Caco-2 (cell line): ENCODE data around the gene GCGR. TPM values are rescaled to one million over a fixed set of nuclear protein-coding genes. Genes with fewer than 3 reads are reported as not detected.

Source experiments
- BruUV-seq: library from RNA; stranded (reverse); fragments of 400-500 nt; replicated peaks from 2 replicates; lab custom pipeline; 2021; lab: Mats Ljungman, UMichigan
- CTCF ChIA-PET: fragments of 300-600 bp; sonication (Branson Sonifier 250); formaldehyde crosslinking; loops from one replicate; lab custom pipeline; 2022; ENCODE audit warnings: antibody characterized with exemption; lab: Charles Lee
- POLR2A ChIA-PET: fragments of 300-600 bp; sonication (Branson Sonifier 250); formaldehyde crosslinking; loops from one replicate; lab custom pipeline; 2022; ENCODE audit warnings: antibody characterized with exemption; lab: Charles Lee
- DNase-seq, 2 experiments: peaks; one replicate each; pipeline versions ENCODE4 v3.0.0 to v3.0.0-alpha.2; 2020 to 2022
- H3K27me3 ChIP-seq: replicated peaks from 2 replicates; pipeline ENCODE4 v1.6.0; 2011; ENCODE audit warnings: low read length; ENCODE audit not compliant: control insufficient read depth, insufficient read depth
- H3K36me3 ChIP-seq: 2 replicates; pipeline ENCODE4 v1.5.1; 2011; ENCODE audit warnings: low read length; ENCODE audit not compliant: control insufficient read depth, insufficient read depth
- H3K4me1 ChIP-seq: fragments of 250-450 bp; sonication (Bioruptor Pico); 2 replicates; pipeline ENCODE4 v1.5.1; 2020; ENCODE audit warnings: mild to moderate bottlenecking
- H3K4me3 ChIP-seq: 2 replicates; pipeline ENCODE4 v1.5.1; 2011; ENCODE audit warnings: low read depth, mild to moderate bottlenecking, control low read depth, low read length
- H3K9me3 ChIP-seq: fragments of 250-450 bp; sonication (Bioruptor Pico); 2 replicates; pipeline ENCODE4 v1.5.1; 2020; ENCODE audit warnings: mild to moderate bottlenecking, moderate library complexity
- H3K27ac Mint-ChIP-seq: one replicate; pipeline ENCODE4 v1.8.0; 2022; ENCODE audit warnings: mixed read lengths; ENCODE audit not compliant: unreplicated experiment
- H3K27me3 Mint-ChIP-seq: one replicate; pipeline ENCODE4 v1.8.0; 2022; ENCODE audit warnings: mixed read lengths; ENCODE audit not compliant: insufficient read depth, unreplicated experiment
- H3K36me3 Mint-ChIP-seq: one replicate; pipeline ENCODE4 v1.8.0; 2022; ENCODE audit warnings: mild to moderate bottlenecking, mixed read lengths; ENCODE audit not compliant: insufficient read depth, unreplicated experiment
- H3K4me1 Mint-ChIP-seq: one replicate; pipeline ENCODE4 v1.8.0; 2022; ENCODE audit warnings: low read depth, mixed read lengths; ENCODE audit not compliant: unreplicated experiment
- H3K4me3 Mint-ChIP-seq: one replicate; pipeline ENCODE4 v1.8.0; 2022; ENCODE audit warnings: mild to moderate bottlenecking, moderate library complexity, mixed read lengths; ENCODE audit not compliant: unreplicated experiment
- H3K9me3 Mint-ChIP-seq: one replicate; pipeline ENCODE4 v1.8.0; 2022; ENCODE audit warnings: mixed read lengths; ENCODE audit not compliant: unreplicated experiment
- CTCF ChIP-seq, 2 experiments: fragments of 200-600 bp in 1 of 2; IDR thresholded peaks; 1 replicate in 1 of 2; 2 replicates in 1 of 2; pipeline versions ENCODE4 v1.5.1 to v1.8.0; 2011 to 2022; ENCODE audit warnings: antibody characterized with exemption in 1 of 2, control low read depth in 1 of 2, inconsistent platforms in 1 of 2, low read depth in 1 of 2, low read length in 1 of 2, mild to moderate bottlenecking in 1 of 2, moderate library complexity in 1 of 2; ENCODE audit not compliant: insufficient read depth in 1 of 2, severe bottlenecking in 1 of 2, unreplicated experiment in 1 of 2
- intact Hi-C: fragments of 100-400 bp; cut with micrococcal nuclease; formaldehyde crosslinking; loops from one replicate; pipeline ENCODE4 v1.10.0; 2022; ENCODE audit not compliant: unreplicated experiment
- total RNA-seq: library from RNA; stranded (reverse); gene quantifications from 2 replicates; pipeline ENCODE4 v1.2.3, GENCODE V29; 2022

GCGR gene
- total RNA-seq, 1 experiment from 2014 or later = 1.0 TPM

DNA sequence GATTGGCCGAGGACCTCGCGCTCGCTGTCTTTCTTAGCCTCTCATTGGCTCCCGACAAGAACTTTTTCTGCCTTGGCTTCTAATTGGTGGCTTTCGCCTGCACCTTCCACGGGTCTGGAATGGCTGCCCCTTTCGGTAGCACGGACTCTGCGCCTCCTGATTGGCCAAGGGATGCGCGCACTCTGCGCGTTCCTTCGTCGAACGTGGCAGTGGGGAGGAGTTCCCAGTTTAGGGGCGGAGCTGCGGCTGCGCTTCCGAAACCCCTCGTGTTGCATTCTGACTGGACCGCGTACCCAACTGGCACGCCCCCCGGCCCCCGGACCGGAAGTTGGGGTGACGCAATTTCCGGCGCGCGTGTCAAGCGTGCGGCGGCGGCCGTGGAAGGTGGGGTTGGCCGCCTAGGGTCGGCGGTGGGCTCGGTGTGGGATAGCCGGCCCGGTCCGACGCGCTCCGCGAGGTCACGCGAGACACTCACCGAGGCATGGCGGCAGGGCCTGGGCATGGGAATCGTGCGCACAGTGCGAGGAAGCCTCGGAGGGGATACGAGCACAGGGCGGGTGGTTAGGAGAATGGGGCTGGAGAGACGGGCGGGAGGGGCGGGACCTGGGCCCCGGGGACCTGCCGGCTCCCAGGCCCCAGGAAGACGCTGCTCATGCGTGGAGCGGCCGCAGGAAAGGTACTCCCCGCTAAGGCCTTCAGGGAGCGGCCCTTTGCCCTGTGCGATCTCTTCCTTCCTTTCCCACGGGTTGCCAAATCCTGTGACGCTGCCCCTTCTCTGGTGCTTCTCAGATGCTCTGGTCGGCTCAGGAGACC is 57.0 kb downstream of the GCGR start:
- POLR2A ChIA-PET = interaction anchor here (0.5 to 1.2 kb wide), 9 partner anchors 9 to 494 kb away, joined by 3 to 7 read pairs (median 3); partner anchors contain the start of genes ALYREF, DCXR and MCRIP1
- no peaks in the 10 kb centered on the region for H3K9me3 ChIP-seq
- no peaks in the 10 kb centered on the region for H3K9me3 Mint-ChIP-seq
- no peak for TF ChIP-seq CTCF (IDR thresholded peaks at IDR 0.05; ENCODE audit: insufficient read depth in 1 of 2, low read depth in 1 of 2, low read length in 1 of 2, severe bottlenecking in 1 of 2, unreplicated experiment in 1 of 2)
- peaks cover 18% of the 10 kb centered on the region for H3K4me1 Mint-ChIP-seq
- H3K36me3 Mint-ChIP-seq = peaks cover 98% of the 10 kb centered on the region
- H3K36me3 ChIP-seq = peaks cover 6% of the 10 kb centered on the region
- H3K4me3 Mint-ChIP-seq = peak overlapping the region; percentile 89
- no peaks in the 10 kb centered on the region for H3K27me3 ChIP-seq
- no peaks in the 10 kb centered on the region for H3K27me3 Mint-ChIP-seq
- H3K4me3 ChIP-seq = peak overlapping the region; percentile 61
- CTCF ChIA-PET = interaction anchor here (1.1 kb wide), 1 partner anchor 54 kb away, joined by 4 read pairs; no protein-coding TSS in a partner anchor
- intact Hi-C loops = loop anchor here (1.0 kb wide), 2 partner anchors 11 to 28 kb away; partner anchors contain the start of gene MCRIP1
- peak; percentile 99 to 100 for DNase-seq
- BruUV-seq = TSS peak; percentile 47
- H3K27ac Mint-ChIP-seq = peak overlapping the region; percentile 94
- peaks cover 17% of the 10 kb centered on the region for H3K4me1 ChIP-seq

DNA sequence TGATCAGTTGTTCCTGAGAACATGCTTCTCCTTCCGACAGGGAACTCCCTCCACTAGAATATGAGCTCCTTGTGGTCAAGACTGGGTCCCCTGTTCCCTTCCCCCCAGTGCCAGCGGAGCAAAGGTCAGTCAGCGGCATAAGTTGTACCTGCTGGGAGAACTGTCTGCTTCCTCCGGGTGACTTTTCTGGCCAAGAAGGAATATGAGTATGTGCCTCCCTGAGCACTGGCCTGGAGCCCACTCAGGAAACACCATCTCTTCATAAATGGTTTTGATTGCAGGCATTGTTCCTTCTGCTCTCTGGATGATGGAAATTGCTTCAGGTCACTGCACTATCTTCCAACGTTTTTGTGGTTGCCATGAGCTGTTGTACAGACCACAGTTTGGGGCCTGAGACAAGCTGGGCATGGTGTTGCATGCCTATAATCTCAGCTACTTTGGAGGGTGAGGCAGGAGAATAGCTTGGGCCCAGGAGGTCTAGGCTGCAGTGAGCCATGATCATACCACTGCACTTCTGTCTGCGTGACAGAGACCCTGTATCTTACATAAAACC is 59.2 kb downstream of the GCGR start:
- H3K36me3 Mint-ChIP-seq = peaks cover 98% of the 10 kb centered on the region

More for the DNA sequence above, 59.2 kb downstream of the GCGR start:
- Mint-ChIP-seq H3K4me1 (peaks cover 27% of the 10 kb centered on the region), H3K27me3 (no peaks in the 10 kb centered on the region), H3K27ac (peak overlapping the region; percentile 83), H3K9me3 (no peaks in the 10 kb centered on the region), H3K4me3 (peak overlapping the region; percentile 69)
- peaks cover 6% of the 10 kb centered on the region for H3K36me3 ChIP-seq
- DNase-seq = no peak
- CTCF ChIA-PET = interaction anchor here (0.6 kb wide), 1 partner anchor 10 kb away, joined by 3 read pairs; no protein-coding TSS in a partner anchor
- H3K9me3 ChIP-seq = no peaks in the 10 kb centered on the region
- H3K4me1 ChIP-seq = peaks cover 39% of the 10 kb centered on the region
- BruUV-seq = no TSS peak
- POLR2A ChIA-PET = no interaction called here
- TF ChIP-seq CTCF (IDR thresholded peaks at IDR 0.05; ENCODE audit: insufficient read depth in 1 of 2, low read depth in 1 of 2, low read length in 1 of 2, severe bottlenecking in 1 of 2, unreplicated experiment in 1 of 2) = no peak
- no peak overlapping the region for H3K4me3 ChIP-seq
- intact Hi-C loops = no loop called here
- no peaks in the 10 kb centered on the region for H3K27me3 ChIP-seq

Other genes with a start within 250 kb of the GCGR start
- 119 and 139 TPM in 2 replicates for gene NPLOC4, start 167.0 kb upstream of the GCGR start, total RNA-seq
- gene TSPAN10, start 167.0 kb upstream of the GCGR start, total RNA-seq = 4.0 and 4.1 TPM in 2 replicates
- gene PDE6G, start 147.6 kb upstream of the GCGR start, total RNA-seq = not detected in 2 replicates
- gene OXLD1, start 137.5 kb upstream of the GCGR start, total RNA-seq = 32.4 and 37.0 TPM in 2 replicates
- gene CCDC137, start 137.4 kb upstream of the GCGR start, total RNA-seq = 49.0 and 50.5 TPM in 2 replicates
- gene ARL16, start 120.4 kb upstream of the GCGR start, total RNA-seq = 45.1 and 49.8 TPM in 2 replicates
- 176 and 178 TPM in 2 replicates for gene HGS, start 120.1 kb upstream of the GCGR start, total RNA-seq
- gene MRPL12, start 100.8 kb upstream of the GCGR start, total RNA-seq = 164 and 176 TPM in 2 replicates
- 49.5 and 54.8 TPM in 2 replicates for gene SLC25A10, start 91.9 kb upstream of the GCGR start, total RNA-seq
- gene MCRIP1, start 29.1 kb downstream of the GCGR start, total RNA-seq = 59.7 and 60.0 TPM in 2 replicates
- gene PPP1R27, start 30.9 kb downstream of the GCGR start, total RNA-seq = 0.93 TPM in 1 of 2 replicates, not detected in the other
- gene P4HB, start 56.4 kb downstream of the GCGR start, total RNA-seq = 895 and 958 TPM in 2 replicates
- 253 and 292 TPM in 2 replicates for gene ARHGDIA, start 67.2 kb downstream of the GCGR start, total RNA-seq
- gene ALYREF, start 87.4 kb downstream of the GCGR start, total RNA-seq = 248 and 252 TPM in 2 replicates
- gene ANAPC11, start 87.6 kb downstream of the GCGR start, total RNA-seq = 133 and 140 TPM in 2 replicates
- gene NPB, start 98.1 kb downstream of the GCGR start, total RNA-seq = 0.37 and 0.68 TPM in 2 replicates
- gene PCYT2, start 107.2 kb downstream of the GCGR start, total RNA-seq = 125 and 151 TPM in 2 replicates
- gene SIRT7, start 114.0 kb downstream of the GCGR start, total RNA-seq = 55.6 and 57.4 TPM in 2 replicates
- 28.9 and 29.1 TPM in 2 replicates for gene MAFG, start 123.6 kb downstream of the GCGR start, total RNA-seq
- gene PYCR1, start 133.2 kb downstream of the GCGR start, total RNA-seq = 200 and 203 TPM in 2 replicates
- not detected in 2 replicates for gene MYADML2, start 143.1 kb downstream of the GCGR start, total RNA-seq
- gene NOTUM, start 157.0 kb downstream of the GCGR start, total RNA-seq = 11.1 and 13.0 TPM in 2 replicates
- 58.0 and 59.2 TPM in 2 replicates for gene ASPSCR1, start 173.5 kb downstream of the GCGR start, total RNA-seq
- gene CENPX, start 218.7 kb downstream of the GCGR start, total RNA-seq = 85.3 and 94.9 TPM in 2 replicates
- gene LRRC45, start 219.2 kb downstream of the GCGR start, total RNA-seq = 33.2 and 38.2 TPM in 2 replicates
- 94.5 and 96.7 TPM in 2 replicates for gene RAC3, start 227.5 kb downstream of the GCGR start, total RNA-seq
- 197 and 208 TPM in 2 replicates for gene DCXR, start 233.5 kb downstream of the GCGR start, total RNA-seq
- 33.0 and 35.5 TPM in 2 replicates for gene RFNG, start 247.7 kb downstream of the GCGR start, total RNA-seq
- 185 and 195 TPM in 2 replicates for gene GPS1, start 247.7 kb downstream of the GCGR start, total RNA-seq